Tibial artery (tissue), 4 donors: ENCODE measurements around the gene LYZL4.

Experiments used
- DNase-seq, 2 donors: peaks; one replicate each; pipeline ENCODE4 v3.0.0-alpha.2; 2019
- H3K27ac ChIP-seq, 2 donors: fragments of 200-600 bp; sonication (generic) in 1 of 2; 1 replicate in 1 of 2; 2 replicates in 1 of 2; pipeline ENCODE4 v1.5.1; 2018 to 2019; ENCODE audit warnings: mild to moderate bottlenecking in 1 of 2
- H3K27me3 ChIP-seq, 2 donors: fragments of 200-600 bp; sonication (generic) in 1 of 2; one replicate each; pipeline versions ENCODE4 v1.5.1 to v1.6.0; 2016 to 2019
- H3K36me3 ChIP-seq, 3 donors: fragments of 200-600 bp; sonication (generic) in 2 of 3; one replicate each; pipeline ENCODE4 v1.5.1; 2016 to 2019; ENCODE audit warnings: mild to moderate bottlenecking in 2 of 3
- H3K4me1 ChIP-seq, 4 donors: fragments of 200-600 bp; sonication (generic) in 2 of 4; 1 replicate in 3 of 4; 2 replicates in 1 of 4; pipeline ENCODE4 v1.5.1; 2016 to 2019
- H3K4me3 ChIP-seq, 2 donors: fragments of 200-600 bp; sonication (generic) in 1 of 2; 1 replicate in 1 of 2; 2 replicates in 1 of 2; pipeline ENCODE4 v1.5.1; 2018 to 2019; ENCODE audit warnings: mild to moderate bottlenecking in 2 of 2
- H3K9me3 ChIP-seq, 3 donors: fragments of 200-600 bp; sonication (generic) in 1 of 3; one replicate each; pipeline ENCODE4 v1.5.1; 2016 to 2019
- intact Hi-C: fragments of 100-400 bp; cut with DNase I; formaldehyde crosslinking; loops from one replicate; pipeline ENCODE4 v1.15.0; 2023; ENCODE audit warnings: low total_unique reads
- TF ChIP-seq, protein P1 (sequence below), 2 experiments: fragments of 200-600 bp in 1 of 2; fragments of 450-650 bp in 1 of 2; IDR thresholded peaks; one replicate each; pipeline ENCODE4 v1.5.1; 2017 to 2019; ENCODE audit warnings: antibody characterized with exemption in 2 of 2, mild to moderate bottlenecking in 1 of 2, moderate library complexity in 1 of 2

The LYZL4 gene

DNA sequence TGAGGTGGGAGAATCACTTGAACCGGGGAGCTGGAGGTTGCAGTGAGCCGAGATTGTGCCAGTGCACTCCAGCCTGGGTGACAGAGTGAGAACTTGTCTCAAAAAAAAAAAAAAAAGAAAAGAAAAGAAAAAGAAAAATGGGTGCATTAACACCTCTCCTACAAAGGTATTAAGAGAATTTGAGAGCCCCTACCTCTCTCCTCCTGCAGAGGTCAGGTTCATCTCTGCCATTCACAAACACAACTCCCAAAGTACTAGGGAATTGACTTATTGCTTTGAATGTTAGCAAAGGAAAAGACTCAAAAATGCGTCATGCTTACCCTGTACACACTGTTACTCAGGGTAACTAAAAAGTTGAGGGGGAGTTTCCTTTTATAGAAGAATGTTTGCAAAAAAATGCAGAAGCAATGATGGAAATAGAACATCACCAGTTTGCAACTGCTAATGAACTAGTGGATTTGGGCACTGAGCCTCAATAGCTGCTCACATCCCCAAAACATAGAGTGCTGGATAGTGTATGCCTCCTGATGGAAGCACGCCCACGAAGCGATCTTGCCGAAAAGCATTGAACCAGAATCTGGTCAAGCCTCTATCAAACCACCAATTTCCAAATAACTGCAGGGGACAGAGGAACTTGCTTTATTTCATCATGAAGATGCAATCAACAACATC is 15.5 kb upstream of the LYZL4 start:
- Histone ChIP-seq H3K4me1 (no peaks in the 10 kb centered on the region), H3K36me3 (no peaks in the 10 kb centered on the region), H3K27me3 (peaks cover 0 to 3% of the 10 kb centered on the region in 2 donors), H3K9me3 (no peaks in the 10 kb centered on the region), H3K27ac (no peak overlapping the region), H3K4me3 (no peak overlapping the region)
- no peak for DNase-seq
- intact Hi-C loops = loop anchor here (10.0 kb wide), 1 partner anchor 171 kb away; no protein-coding TSS in a partner anchor
- TF ChIP-seq, protein P1, sequence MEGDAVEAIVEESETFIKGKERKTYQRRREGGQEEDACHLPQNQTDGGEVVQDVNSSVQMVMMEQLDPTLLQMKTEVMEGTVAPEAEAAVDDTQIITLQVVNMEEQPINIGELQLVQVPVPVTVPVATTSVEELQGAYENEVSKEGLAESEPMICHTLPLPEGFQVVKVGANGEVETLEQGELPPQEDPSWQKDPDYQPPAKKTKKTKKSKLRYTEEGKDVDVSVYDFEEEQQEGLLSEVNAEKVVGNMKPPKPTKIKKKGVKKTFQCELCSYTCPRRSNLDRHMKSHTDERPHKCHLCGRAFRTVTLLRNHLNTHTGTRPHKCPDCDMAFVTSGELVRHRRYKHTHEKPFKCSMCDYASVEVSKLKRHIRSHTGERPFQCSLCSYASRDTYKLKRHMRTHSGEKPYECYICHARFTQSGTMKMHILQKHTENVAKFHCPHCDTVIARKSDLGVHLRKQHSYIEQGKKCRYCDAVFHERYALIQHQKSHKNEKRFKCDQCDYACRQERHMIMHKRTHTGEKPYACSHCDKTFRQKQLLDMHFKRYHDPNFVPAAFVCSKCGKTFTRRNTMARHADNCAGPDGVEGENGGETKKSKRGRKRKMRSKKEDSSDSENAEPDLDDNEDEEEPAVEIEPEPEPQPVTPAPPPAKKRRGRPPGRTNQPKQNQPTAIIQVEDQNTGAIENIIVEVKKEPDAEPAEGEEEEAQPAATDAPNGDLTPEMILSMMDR (IDR thresholded peaks at IDR 0.05) = no peak

DNA sequence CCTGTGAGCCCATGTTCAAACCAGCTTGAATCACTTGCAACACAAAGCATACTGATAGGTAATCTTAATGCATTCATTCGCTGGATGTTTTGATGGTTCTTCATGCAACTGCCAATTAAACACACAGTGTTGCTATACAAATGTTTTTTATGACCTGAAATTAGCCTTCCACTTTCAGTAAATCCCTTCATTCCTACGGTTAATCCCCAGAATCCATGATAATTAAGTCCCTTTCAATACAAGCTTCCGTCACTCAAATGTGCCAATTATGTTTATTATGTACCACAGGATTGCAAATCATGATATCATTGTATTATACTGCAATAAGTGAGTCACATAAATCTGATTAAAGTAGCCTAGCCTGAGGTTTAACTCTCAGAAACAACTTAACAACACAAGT is 14.5 kb upstream of the LYZL4 start:
- no peak for DNase-seq
- Histone ChIP-seq H3K4me1 (no peaks in the 10 kb centered on the region), H3K36me3 (no peaks in the 10 kb centered on the region), H3K27ac (no peak overlapping the region), H3K4me3 (no peak overlapping the region), H3K27me3 (peaks cover 0 to 3% of the 10 kb centered on the region in 2 donors), H3K9me3 (no peaks in the 10 kb centered on the region)
- intact Hi-C loops = loop anchor here (10.0 kb wide), 1 partner anchor 170 kb away; no protein-coding TSS in a partner anchor
- TF ChIP-seq, protein P1 (IDR thresholded peaks at IDR 0.05) = no peak

DNA sequence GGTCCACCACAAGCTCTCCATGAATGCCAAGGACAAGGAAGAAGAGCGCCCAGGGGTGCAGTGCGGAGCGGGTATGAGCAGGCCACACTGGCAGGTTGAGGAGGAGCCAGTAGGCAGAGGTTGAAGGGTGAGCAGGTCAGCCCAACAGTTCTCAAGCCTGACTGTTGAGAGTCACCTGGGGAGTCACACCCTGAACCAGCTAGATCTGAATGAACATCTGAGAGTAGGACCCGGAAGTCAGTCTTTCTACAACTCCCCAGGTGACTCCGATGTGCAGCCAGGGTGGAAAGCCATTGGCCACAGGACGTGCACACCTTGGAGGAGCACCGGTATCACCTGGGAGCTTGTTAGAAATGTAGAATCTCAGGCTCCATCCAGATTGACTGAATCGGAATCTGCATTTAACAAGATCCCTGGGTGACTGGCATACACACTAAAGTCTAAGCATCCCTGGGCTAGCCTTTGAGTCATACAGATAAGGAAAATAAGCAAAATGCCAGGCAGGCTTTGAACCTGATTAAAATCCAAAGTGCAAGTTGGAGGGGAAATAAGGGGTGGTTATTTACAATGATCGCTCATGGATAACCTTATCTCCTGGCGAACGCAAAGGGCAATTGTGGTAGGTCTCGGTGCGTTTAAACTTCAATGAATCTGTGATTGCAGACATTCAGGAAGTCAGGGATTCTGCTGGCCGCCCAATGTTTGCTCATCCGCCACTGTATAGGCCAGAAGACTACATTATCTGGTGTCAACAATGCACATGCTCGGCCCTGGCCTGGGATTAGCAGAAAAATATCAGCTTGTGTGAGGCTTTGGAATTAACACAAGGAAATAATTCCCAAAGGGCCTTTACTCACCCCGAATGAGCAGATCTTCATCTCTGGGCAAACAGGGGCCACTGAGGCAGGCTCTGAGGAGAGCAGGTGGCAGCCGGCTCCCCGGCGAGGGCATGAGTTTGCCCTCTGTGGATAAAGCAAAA is 11.7 kb upstream of the LYZL4 start:
- no peaks in the 10 kb centered on the region for H3K4me1 ChIP-seq
- H3K4me3 ChIP-seq = no peak overlapping the region
- no peaks in the 10 kb centered on the region for H3K9me3 ChIP-seq
- intact Hi-C loops = loop anchor here (10.0 kb wide), 1 partner anchor 167 kb away; no protein-coding TSS in a partner anchor
- TF ChIP-seq, protein P1 (IDR thresholded peaks at IDR 0.05) = no peak
- no peaks in the 10 kb centered on the region for H3K27me3 ChIP-seq
- no peaks in the 10 kb centered on the region for H3K36me3 ChIP-seq
- H3K27ac ChIP-seq = no peak overlapping the region
- no peak for DNase-seq

DNA sequence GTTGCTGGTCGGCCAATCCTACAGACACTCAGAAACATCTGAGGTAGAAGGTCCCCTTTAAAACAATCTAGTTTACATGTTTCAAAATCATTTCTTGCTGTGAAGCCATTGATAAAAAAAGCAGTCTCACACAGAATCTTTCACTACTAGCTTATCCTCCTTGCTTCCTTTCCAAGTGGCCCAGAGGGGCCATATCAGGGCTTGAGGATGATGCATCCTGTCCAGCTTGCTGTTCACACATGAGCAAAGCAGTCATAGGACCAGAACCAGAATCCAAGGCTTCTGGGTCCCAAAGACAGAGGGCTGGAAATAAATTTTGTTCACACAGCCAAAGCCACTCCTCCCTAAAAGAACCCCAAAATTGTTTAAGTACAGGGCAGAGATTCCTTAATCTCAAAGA is 9.2 kb upstream of the LYZL4 start:
- TF ChIP-seq, protein P1 (IDR thresholded peaks at IDR 0.05) = no peak
- Histone ChIP-seq H3K4me1 (no peaks in the 10 kb centered on the region), H3K9me3 (no peaks in the 10 kb centered on the region), H3K4me3 (no peak overlapping the region), H3K27ac (no peak overlapping the region), H3K36me3 (no peaks in the 10 kb centered on the region), H3K27me3 (peaks cover 0 to 4% of the 10 kb centered on the region in 2 donors)
- intact Hi-C loops = no loop called here
- DNase-seq = no peak

DNA sequence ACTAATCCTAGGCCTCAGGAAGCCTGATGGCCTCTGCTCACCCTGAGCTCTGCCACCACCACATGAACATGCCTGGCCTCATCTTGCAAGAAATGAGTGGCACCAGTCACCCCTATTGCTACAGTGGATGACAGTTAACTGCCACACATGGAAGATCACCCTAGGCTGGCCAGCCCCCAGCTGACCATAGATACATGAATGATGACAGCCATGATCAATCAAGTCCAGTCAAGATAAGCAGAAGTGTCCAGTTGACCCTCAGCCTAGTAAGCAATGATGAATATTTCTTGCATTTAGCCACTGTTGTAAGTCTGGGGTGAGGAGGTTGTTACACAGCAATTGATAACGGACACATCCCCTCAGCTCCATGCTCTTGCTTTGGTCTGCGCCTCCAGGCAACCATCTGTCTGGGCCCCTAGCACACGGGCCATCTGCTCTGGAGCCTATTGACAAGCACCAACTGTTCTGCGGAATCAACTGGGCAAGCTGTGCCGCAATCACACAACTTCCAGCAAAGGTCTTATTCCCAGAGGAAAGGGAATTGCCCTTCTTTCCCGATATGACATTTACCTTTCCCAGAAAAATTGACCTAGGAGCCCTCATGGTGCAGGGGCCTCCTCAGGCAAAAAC is 2.2 kb upstream of the LYZL4 start:
- Histone ChIP-seq H3K9me3 (no peaks in the 10 kb centered on the region), H3K4me3 (no peak overlapping the region), H3K27ac (no peak overlapping the region), H3K36me3 (no peaks in the 10 kb centered on the region), H3K27me3 (peaks cover 0 to 9% of the 10 kb centered on the region in 2 donors), H3K4me1 (no peaks in the 10 kb centered on the region)
- no peak for DNase-seq
- TF ChIP-seq, protein P1 (IDR thresholded peaks at IDR 0.05) = no peak
- intact Hi-C loops = no loop called here
